ENCODE results near the gene FAM24A. TPM values are rescaled to one million over a fixed set of nuclear protein-coding genes. Genes with fewer than 3 reads are reported as not detected.

FAM24A gene
- total RNA-seq, 2 donors from 2014 or later, result not detected

DNA sequence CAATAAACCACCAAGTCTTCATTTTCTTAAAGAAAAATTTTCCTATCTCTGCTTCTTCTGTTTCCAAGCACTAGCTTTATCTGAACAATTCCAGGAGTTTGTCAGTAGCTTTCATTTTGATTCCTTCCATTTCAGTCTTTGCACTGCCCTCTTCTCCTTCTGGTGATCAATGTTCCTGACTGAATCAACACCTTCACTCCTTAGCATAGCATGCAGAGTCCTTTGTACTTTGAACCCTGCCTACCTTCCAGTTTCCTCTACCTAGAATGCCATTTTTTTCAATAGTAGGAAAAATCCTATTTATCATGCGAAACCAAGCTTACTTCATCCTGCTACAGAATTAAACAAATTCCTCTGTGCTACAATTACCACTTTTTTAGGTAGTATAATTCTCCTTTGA, 45.5 kb downstream of the FAM24A start:
- H3K27ac Mint-ChIP-seq, result no peak overlapping the region
- H3K4me1 Mint-ChIP-seq, result peaks cover 19% of the 10 kb centered on the region
- no peaks in the 10 kb centered on the region for H3K9me3 Mint-ChIP-seq
- no peaks in the 10 kb centered on the region for H3K27me3 Mint-ChIP-seq
- peaks cover 25% of the 10 kb centered on the region for H3K36me3 Mint-ChIP-seq (ENCODE audit: low read depth)
- no peak overlapping the region for H3K4me3 Mint-ChIP-seq
- ATAC-seq (replicated peaks), result no peak

DNA sequence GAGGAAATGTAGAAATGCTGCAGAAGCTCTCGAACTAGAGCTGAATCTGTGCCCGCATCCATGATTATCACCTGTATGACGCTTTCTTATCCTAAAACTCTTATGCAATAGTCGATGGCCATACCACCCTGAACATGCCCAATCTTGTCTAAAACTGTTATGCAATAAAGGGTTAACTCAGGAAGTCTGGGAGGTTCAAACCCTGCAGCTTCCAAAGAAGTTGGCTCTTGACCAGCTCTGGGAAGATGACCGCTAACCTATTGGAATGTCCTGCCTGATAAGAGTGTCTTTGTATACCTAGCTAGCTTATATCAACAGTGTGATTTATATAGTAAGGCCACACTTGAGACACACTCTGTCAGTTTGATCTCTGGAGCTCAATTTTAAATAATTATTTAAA, 47.1 kb downstream of the FAM24A start:
- no peak for ATAC-seq (replicated peaks)
- H3K4me1 Mint-ChIP-seq, result peaks cover 14% of the 10 kb centered on the region
- peaks cover 3% of the 10 kb centered on the region for H3K27me3 Mint-ChIP-seq
- H3K9me3 Mint-ChIP-seq, result no peaks in the 10 kb centered on the region
- peaks cover 17% of the 10 kb centered on the region for H3K36me3 Mint-ChIP-seq (ENCODE audit: low read depth)
- H3K27ac Mint-ChIP-seq, result no peak overlapping the region
- no peak overlapping the region for H3K4me3 Mint-ChIP-seq

DNA sequence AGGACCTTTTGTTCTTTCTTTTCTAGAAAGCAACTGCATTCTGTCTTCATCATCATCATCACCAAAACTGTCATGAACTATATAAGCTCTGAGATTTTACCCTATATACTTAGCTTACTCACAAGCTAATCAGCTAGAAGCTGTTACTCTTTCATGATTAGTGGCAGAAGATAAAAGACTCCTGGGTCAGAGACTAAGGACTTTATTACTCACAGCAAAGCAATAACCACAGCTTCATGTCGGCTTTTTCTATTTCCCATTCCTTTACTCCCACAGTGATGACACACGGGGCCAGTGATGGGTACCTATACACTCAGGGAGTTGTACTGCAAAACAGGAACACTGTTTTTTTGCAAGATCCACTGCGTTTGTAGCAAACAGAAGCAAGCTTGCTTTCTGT, 52.0 kb downstream of the FAM24A start:
- peak; percentile 80 for ATAC-seq (replicated peaks)
- no peak overlapping the region for H3K27ac Mint-ChIP-seq
- H3K4me1 Mint-ChIP-seq, result no peaks in the 10 kb centered on the region
- H3K4me3 Mint-ChIP-seq, result no peak overlapping the region
- peaks cover 10% of the 10 kb centered on the region for H3K27me3 Mint-ChIP-seq
- H3K9me3 Mint-ChIP-seq, result peaks cover 7% of the 10 kb centered on the region
- no peaks in the 10 kb centered on the region for H3K36me3 Mint-ChIP-seq (ENCODE audit: low read depth)

Other genes with a start within 250 kb of the FAM24A start
- gene C10orf120, start 210.8 kb upstream of the FAM24A start, total RNA-seq, result not detected
- gene CUZD1, start 64.8 kb upstream of the FAM24A start, total RNA-seq, result 1 to 10 TPM; 2.6 to 3.3 TPM
- gene FAM24B, start 31.0 kb upstream of the FAM24A start, total RNA-seq, result 10 to 100 TPM; 10.1 to 14.8 TPM
- 10 to 100 TPM; 12.2 to 13.3 TPM for gene C10orf88, start 43.6 kb downstream of the FAM24A start, total RNA-seq
- 1 to 10 TPM; 2.8 to 5.0 TPM for gene PSTK, start 69.8 kb downstream of the FAM24A start, total RNA-seq
- gene IKZF5, start 98.2 kb downstream of the FAM24A start, total RNA-seq, result 10 to 100 TPM; 15.0 to 18.4 TPM
- 10 to 100 TPM; 25.1 to 30.6 TPM for gene ACADSB, start 98.4 kb downstream of the FAM24A start, total RNA-seq
- gene HMX3, start 225.4 kb downstream of the FAM24A start, total RNA-seq, result under 1 TPM in 1 of 2 donors, not detected in 1; 0.21 TPM
- under 1 TPM in 1 of 2 donors, not detected in 1; 0.19 TPM for gene HMX2, start 237.5 kb downstream of the FAM24A start, total RNA-seq
- gene BUB3, start 243.8 kb downstream of the FAM24A start, total RNA-seq, result 100 to 1,000 TPM; 311 to 324 TPM

Measured in activated T-helper 17 cell treated with anti-CD3 and anti-CD28 coated beads, Interleukin-2, amount 50 U/mL, for 72 hours (primary cell).